GM12873 (cell line): ENCODE data around the gene NUS1.

Experiments used
- TF ChIP-seq, protein P1 (sequence below): IDR thresholded peaks from 2 replicates; pipeline ENCODE4 v1.5.1; 2012; ENCODE audit warnings: low read depth, mild to moderate bottlenecking, moderate library complexity, low read length, control low read depth; ENCODE audit not compliant: insufficient read depth; ENCODE audit errors: missing control alignments

Gene NUS1

DNA sequence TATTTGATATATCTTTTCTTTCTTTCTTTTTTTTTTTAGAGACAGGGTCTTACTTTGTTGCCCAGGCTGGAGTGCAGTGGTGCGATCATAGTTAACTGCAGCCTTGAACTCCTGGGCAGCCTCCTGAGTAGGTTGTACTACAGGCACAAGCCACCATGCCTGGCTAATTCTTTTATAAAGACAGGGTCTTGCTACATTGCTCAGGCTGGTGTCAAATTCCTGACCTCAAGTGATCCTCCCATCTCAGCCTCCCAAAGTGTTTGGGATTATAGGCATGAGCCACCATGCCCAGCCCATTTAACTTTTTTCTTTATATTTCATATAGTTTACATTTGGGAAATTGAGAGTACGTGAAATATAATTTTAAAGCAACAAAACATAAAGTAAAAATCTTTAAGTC is 10.1 kb downstream of the NUS1 start:
- TF ChIP-seq, protein P1, sequence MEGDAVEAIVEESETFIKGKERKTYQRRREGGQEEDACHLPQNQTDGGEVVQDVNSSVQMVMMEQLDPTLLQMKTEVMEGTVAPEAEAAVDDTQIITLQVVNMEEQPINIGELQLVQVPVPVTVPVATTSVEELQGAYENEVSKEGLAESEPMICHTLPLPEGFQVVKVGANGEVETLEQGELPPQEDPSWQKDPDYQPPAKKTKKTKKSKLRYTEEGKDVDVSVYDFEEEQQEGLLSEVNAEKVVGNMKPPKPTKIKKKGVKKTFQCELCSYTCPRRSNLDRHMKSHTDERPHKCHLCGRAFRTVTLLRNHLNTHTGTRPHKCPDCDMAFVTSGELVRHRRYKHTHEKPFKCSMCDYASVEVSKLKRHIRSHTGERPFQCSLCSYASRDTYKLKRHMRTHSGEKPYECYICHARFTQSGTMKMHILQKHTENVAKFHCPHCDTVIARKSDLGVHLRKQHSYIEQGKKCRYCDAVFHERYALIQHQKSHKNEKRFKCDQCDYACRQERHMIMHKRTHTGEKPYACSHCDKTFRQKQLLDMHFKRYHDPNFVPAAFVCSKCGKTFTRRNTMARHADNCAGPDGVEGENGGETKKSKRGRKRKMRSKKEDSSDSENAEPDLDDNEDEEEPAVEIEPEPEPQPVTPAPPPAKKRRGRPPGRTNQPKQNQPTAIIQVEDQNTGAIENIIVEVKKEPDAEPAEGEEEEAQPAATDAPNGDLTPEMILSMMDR: no peak

- TF ChIP-seq, protein P1: no peak
These were observed 11.9 kb downstream of the NUS1 start for GRCh38 chr6:117687021-117687648.

GRCh38 chr6:117706504-117706903 is 31.2 kb downstream of the NUS1 start:
- TF ChIP-seq, protein P1: no peak

DNA sequence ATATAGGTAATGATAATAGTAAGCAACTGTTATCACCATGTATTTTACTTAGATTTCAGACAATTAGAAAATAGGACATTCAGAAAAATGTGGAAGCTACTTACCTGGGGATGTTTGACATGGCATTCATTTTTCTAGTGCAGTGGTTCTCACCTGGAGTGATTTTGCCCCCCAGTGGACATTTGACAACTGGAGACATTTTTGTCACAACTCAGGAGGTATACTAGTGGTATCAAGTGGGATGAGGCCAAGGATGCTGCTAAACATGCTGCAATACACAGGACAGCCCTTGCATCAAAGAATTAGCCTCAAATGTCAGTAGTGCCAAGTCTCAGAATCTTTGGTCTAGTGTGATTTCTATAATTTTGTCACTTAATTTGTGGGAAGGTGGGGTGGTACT is 36.1 kb downstream of the NUS1 start:
- TF ChIP-seq, protein P1: peak; percentile 32

DNA sequence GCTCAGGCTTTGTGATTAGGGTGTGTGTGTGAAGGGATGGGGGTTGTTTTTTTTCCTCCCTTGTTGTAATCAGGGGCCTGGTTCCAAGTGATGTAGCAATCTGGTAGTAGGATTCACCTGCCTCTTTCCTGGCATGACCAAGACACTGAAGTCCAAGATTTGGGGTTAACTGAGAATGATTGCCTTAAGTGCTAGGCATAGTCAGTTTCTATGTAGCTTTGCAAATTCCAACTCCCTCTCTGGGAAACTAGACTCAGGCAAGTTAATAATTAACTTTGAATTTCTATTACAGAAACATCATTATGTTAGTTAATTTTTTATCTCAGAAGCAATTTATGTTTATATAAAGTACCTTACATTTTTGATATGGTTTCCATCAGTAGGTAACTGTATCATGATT is 43.6 kb downstream of the NUS1 start:
- TF ChIP-seq, protein P1: no peak

DNA sequence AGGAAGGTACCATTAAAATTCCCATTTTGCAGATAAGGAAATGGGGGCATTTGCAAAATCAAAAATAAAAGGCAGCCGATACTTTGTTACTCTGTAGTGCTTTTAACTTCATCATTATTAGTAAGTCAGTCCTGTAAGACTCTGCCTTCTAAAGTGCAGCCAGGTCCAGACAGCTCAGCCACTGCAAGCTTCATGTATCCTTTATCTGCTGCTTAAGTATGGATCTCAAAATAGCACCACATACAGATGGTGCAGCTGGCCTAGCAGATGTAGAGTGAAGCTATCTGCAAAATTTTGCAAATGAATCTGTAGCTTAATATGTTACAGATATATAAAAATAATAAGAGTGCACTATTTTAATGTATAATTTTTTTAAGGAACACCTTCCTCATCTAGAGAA is 53.4 kb downstream of the NUS1 start:
- TF ChIP-seq, protein P1: no peak

GRCh38 chr6:117729613-117730012 is 54.3 kb downstream of the NUS1 start:
- TF ChIP-seq, protein P1: no peak
